B cell (primary cell): ENCODE measurements around the gene FAM120B. TPM values are rescaled to one million over a fixed set of nuclear protein-coding genes. Genes with fewer than 3 reads are reported as not detected.

Experiments
- ATAC-seq: fragments of 200-7000 bp; cut with Tn5 transposase; one replicate; pipeline ENCODE4 v1.10.0; 2021; ENCODE audit warnings: low read depth, mild to moderate bottlenecking, moderate number of reproducible peaks, moderate library complexity
- CTCF ChIA-PET: fragments of 350-600 bp; sonication (Branson Sonifier 250); formaldehyde crosslinking; loops from one replicate; lab custom pipeline; 2021; ENCODE audit warnings: antibody characterized with exemption, inconsistent platforms; lab: Charles Lee
- POLR2A ChIA-PET: fragments of 350-600 bp; sonication (Branson Sonifier 250); formaldehyde crosslinking; loops from one replicate; lab custom pipeline; 2021; ENCODE audit warnings: antibody characterized with exemption; lab: Charles Lee
- DNase-seq: peaks from one replicate; pipeline ENCODE4 v3.0.0; 2013
- H2AFZ ChIP-seq: 2 replicates; pipeline ENCODE4 v1.6.1; 2012; ENCODE audit warnings: mild to moderate bottlenecking, low read depth, low read length; ENCODE audit not compliant: insufficient read depth, poor library complexity, severe bottlenecking
- H3K27ac ChIP-seq, 2 donors: 1 replicate in 1 of 2; 2 replicates in 1 of 2; pipeline ENCODE4 v1.5.1; 2012 to 2013; ENCODE audit warnings: low read length in 2 of 2, mild to moderate bottlenecking in 2 of 2, moderate library complexity in 1 of 2
- H3K27me3 ChIP-seq, 4 experiments: fragments of 200-600 bp in 1 of 4; sonication (generic) in 1 of 4; replicated peaks in 1 of 4; 1 replicate in 2 of 4; 2 replicates in 2 of 4; pipeline versions ENCODE4 v1.6.1 to v1.7.0; 2013 to 2016; ENCODE audit warnings: low read length in 3 of 4, mild to moderate bottlenecking in 2 of 4, mixed read lengths in 1 of 4, moderate library complexity in 1 of 4; ENCODE audit not compliant: insufficient read depth in 4 of 4, control insufficient read depth in 3 of 4; ENCODE audit errors: control extremely low read depth in 1 of 4
- H3K36me3 ChIP-seq, 2 experiments: replicated peaks in 1 of 2; 1 replicate in 1 of 2; 2 replicates in 1 of 2; pipeline versions ENCODE4 v1.6.1 to v1.7.1; 2013; ENCODE audit warnings: low read length in 1 of 2; ENCODE audit not compliant: insufficient read depth in 2 of 2, control insufficient read depth in 1 of 2; ENCODE audit errors: control extremely low read depth in 1 of 2, extremely low read depth in 1 of 2
- H3K4me1 ChIP-seq, 2 donors: fragments of 200-600 bp in 1 of 2; sonication (generic) in 1 of 2; 1 replicate in 1 of 2; 2 replicates in 1 of 2; pipeline versions ENCODE4 v1.5.1 to v1.6.1; 2013 to 2017; ENCODE audit warnings: low read length in 2 of 2; ENCODE audit not compliant: control insufficient read depth in 2 of 2, insufficient read depth in 2 of 2
- H3K4me2 ChIP-seq: replicated peaks from 2 replicates; pipeline ENCODE3; 2012; ENCODE audit warnings: mild to moderate bottlenecking, low read depth, low read length; ENCODE audit not compliant: poor library complexity, severe bottlenecking
- H3K4me3 ChIP-seq, 5 experiments: fragments of 200-600 bp in 1 of 5; sonication (generic) in 1 of 5; 1 replicate in 3 of 5; 2 replicates in 2 of 5; pipeline versions ENCODE4 v1.5.1 to v1.7.0; 2011 to 2016; ENCODE audit warnings: low read length in 4 of 5, mild to moderate bottlenecking in 4 of 5, low read depth in 2 of 5, control low read depth in 1 of 5, moderate library complexity in 1 of 5; ENCODE audit not compliant: insufficient read depth in 1 of 5; ENCODE audit errors: control extremely low read depth in 1 of 5, extremely low read depth in 1 of 5
- H3K79me2 ChIP-seq: fragments of 200-600 bp; sonication (generic); one replicate; pipeline ENCODE4 v1.6.0; 2016; ENCODE audit warnings: low read length; ENCODE audit not compliant: control insufficient read depth, insufficient read depth
- H3K9ac ChIP-seq: fragments of 200-600 bp; sonication (generic); 2 replicates; pipeline ENCODE4 v1.6.1; 2017; ENCODE audit warnings: mild to moderate bottlenecking, low read length, moderate library complexity
- H3K9me3 ChIP-seq, 3 donors: one replicate each; pipeline versions ENCODE4 v1.6.1 to v1.7.1; 2013; ENCODE audit warnings: low read length in 2 of 3; ENCODE audit not compliant: control insufficient read depth in 2 of 3, insufficient read depth in 1 of 3; ENCODE audit errors: control extremely low read depth in 1 of 3
- H4K20me1 ChIP-seq: 2 replicates; pipeline ENCODE4 v1.6.0; 2012; ENCODE audit warnings: mild to moderate bottlenecking, low read length; ENCODE audit not compliant: insufficient read depth, control insufficient read depth, poor library complexity, severe bottlenecking
- H3K27ac Mint-ChIP-seq: one replicate; pipeline ENCODE4 v1.8.0; 2021; ENCODE audit warnings: mixed read lengths
- H3K27me3 Mint-ChIP-seq: one replicate; pipeline ENCODE4 v1.8.0; 2021; ENCODE audit warnings: mixed read lengths
- H3K4me1 Mint-ChIP-seq: one replicate; pipeline ENCODE4 v1.8.0; 2021; ENCODE audit warnings: mixed read lengths
- H3K4me3 Mint-ChIP-seq: one replicate; pipeline ENCODE4 v1.8.0; 2021; ENCODE audit warnings: mixed read lengths
- H3K9me3 Mint-ChIP-seq: one replicate; pipeline ENCODE4 v1.8.0; 2022; ENCODE audit warnings: mixed read lengths; ENCODE audit not compliant: insufficient read depth
- EZH2 ChIP-seq: IDR thresholded peaks from 2 replicates; pipeline ENCODE4 v1.6.1; 2012; ENCODE audit warnings: borderline replicate concordance, low read depth, mild to moderate bottlenecking, moderate library complexity, low read length; ENCODE audit not compliant: insufficient read depth, poor library complexity, severe bottlenecking
- WGBS: methylation state at CpG from one replicate; pipeline ENCODE4 v1.1.5; 2013; ENCODE audit warnings: missing lambda C conversion rate; ENCODE audit not compliant: insufficient coverage; 5-methylcytosine and 5-hydroxymethylcytosine counted together
- intact Hi-C: fragments of 100-400 bp; cut with micrococcal nuclease; formaldehyde crosslinking; loops from one replicate; pipeline ENCODE4 v1.10.0; 2022
- polyA plus RNA-seq: library from polyadenylated mRNA; depleted of rRNA; stranded (reverse); fragments of >200 nt; gene quantifications from 2 replicates; pipeline ENCODE4 v1.2.3, GENCODE V29; 2012
- total RNA-seq, 2 donors: library from RNA; stranded (reverse); fragments of 120-200 nt in 1 of 2; gene quantifications; 1 replicate in 1 of 2; 2 replicates in 1 of 2; pipeline versions ENCODE4 v1.2.3 to v1.2.4, GENCODE V29; 2013 to 2022
- TF ChIP-seq, protein P1 (sequence below): fragments of 200-600 bp; IDR thresholded peaks from one replicate; pipeline ENCODE4 v1.8.0; 2022; ENCODE audit warnings: antibody characterized with exemption, mild to moderate bottlenecking

Gene FAM120B
- total and polyA plus RNA-seq, 2 donors (not counting 1 experiment from before 2014, with no cell fraction given) = 12.5 to 51.7 TPM

DNA sequence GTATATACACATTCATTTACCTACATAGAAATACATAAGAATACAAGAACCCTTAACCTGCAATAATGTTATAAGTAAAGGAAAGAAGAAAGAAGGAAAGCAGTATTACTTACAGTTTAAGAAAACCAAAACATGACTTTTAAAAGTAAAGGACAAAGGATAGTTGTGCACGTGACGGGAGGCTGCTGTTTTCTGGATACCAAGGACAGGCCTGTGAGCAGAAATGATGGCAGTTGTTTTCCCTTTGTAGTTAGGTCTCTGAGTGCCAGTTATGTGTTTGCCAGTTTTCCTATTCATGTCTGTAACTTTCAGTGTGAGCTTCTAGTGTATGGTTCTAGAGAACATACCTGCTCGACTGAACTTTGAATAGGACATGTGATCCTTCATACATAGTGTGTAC is 54.8 kb downstream of the FAM120B start:
- H3K27ac ChIP-seq = no peak overlapping the region
- ChIA-PET POLR2A (no interaction called here), CTCF (no interaction called here)
- no peak overlapping the region for H3K4me2 ChIP-seq
- TF ChIP-seq, protein P1, sequence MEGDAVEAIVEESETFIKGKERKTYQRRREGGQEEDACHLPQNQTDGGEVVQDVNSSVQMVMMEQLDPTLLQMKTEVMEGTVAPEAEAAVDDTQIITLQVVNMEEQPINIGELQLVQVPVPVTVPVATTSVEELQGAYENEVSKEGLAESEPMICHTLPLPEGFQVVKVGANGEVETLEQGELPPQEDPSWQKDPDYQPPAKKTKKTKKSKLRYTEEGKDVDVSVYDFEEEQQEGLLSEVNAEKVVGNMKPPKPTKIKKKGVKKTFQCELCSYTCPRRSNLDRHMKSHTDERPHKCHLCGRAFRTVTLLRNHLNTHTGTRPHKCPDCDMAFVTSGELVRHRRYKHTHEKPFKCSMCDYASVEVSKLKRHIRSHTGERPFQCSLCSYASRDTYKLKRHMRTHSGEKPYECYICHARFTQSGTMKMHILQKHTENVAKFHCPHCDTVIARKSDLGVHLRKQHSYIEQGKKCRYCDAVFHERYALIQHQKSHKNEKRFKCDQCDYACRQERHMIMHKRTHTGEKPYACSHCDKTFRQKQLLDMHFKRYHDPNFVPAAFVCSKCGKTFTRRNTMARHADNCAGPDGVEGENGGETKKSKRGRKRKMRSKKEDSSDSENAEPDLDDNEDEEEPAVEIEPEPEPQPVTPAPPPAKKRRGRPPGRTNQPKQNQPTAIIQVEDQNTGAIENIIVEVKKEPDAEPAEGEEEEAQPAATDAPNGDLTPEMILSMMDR = no peak
- TF ChIP-seq EZH2 = no peak
- no peaks in the 10 kb centered on the region for H3K79me2 ChIP-seq
- no peak overlapping the region for H3K9ac ChIP-seq
- no peaks in the 10 kb centered on the region for H3K27me3 ChIP-seq
- no peak overlapping the region for H3K4me3 ChIP-seq
- DNase-seq (no peak), ATAC-seq (no peak)
- WGBS = 72% methylated on average over 2 of the region's 3 CpGs
- Mint-ChIP-seq H3K4me1 (no peaks in the 10 kb centered on the region), H3K4me3 (no peak overlapping the region), H3K9me3 (no peaks in the 10 kb centered on the region), H3K27me3 (no peaks in the 10 kb centered on the region), H3K27ac (no peak overlapping the region)
- H3K9me3 ChIP-seq = no peaks in the 10 kb centered on the region
- intact Hi-C loops = no loop called here
- H3K36me3 ChIP-seq = peaks cover 16 to 57% of the 10 kb centered on the region in 2 experiments
- no peaks in the 10 kb centered on the region for H3K4me1 ChIP-seq
- H2AFZ ChIP-seq = no peak overlapping the region
- H4K20me1 ChIP-seq = peaks cover 11% of the 10 kb centered on the region

DNA sequence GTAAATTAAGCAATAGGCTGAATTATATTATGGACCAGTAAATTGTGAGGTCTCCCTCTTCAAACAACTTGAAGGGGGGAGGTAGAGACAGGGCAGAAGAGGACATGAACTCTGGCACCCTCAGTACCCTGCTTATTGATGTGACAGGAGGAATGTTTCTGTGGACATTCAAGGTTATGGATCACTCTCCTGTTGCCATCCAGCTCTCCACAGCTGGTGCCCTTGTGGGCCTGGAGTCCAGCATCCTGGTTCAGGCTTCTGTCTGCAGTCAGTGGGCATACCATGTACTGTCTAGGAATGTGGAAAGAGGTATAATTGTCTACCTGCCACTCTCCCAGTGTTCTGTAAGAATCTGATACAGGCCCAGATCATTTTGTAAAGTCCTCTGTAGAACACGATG is 55.6 kb downstream of the FAM120B start:
- no peak overlapping the region for H3K4me3 Mint-ChIP-seq
- no peaks in the 10 kb centered on the region for H3K4me1 Mint-ChIP-seq
- WGBS = no CpG with 5 or more reads among the region's 1 CpG
- no peak overlapping the region for H3K27ac ChIP-seq
- H3K9me3 Mint-ChIP-seq = no peaks in the 10 kb centered on the region
- DNase-seq = no peak
- no peak overlapping the region for H3K4me3 ChIP-seq
- H3K27ac Mint-ChIP-seq = no peak overlapping the region
- no peaks in the 10 kb centered on the region for H3K9me3 ChIP-seq
- H3K27me3 ChIP-seq = no peaks in the 10 kb centered on the region
- POLR2A ChIA-PET = no interaction called here
- H4K20me1 ChIP-seq = peaks cover 11% of the 10 kb centered on the region
- no peak for TF ChIP-seq EZH2
- TF ChIP-seq, protein P1 = no peak
- no peak for ATAC-seq
- H3K79me2 ChIP-seq = no peaks in the 10 kb centered on the region
- no peak overlapping the region for H2AFZ ChIP-seq
- CTCF ChIA-PET = no interaction called here
- no peak overlapping the region for H3K4me2 ChIP-seq
- intact Hi-C loops = no loop called here
- no peaks in the 10 kb centered on the region for H3K27me3 Mint-ChIP-seq
- peaks cover 16 to 56% of the 10 kb centered on the region in 2 experiments for H3K36me3 ChIP-seq
- no peaks in the 10 kb centered on the region for H3K4me1 ChIP-seq
- H3K9ac ChIP-seq = no peak overlapping the region
